Ovary (tissue), 10 donors: ENCODE measurements around the gene CHPF. TPM values are rescaled to one million over a fixed set of nuclear protein-coding genes. Genes with fewer than 3 reads are reported as not detected.

Experiments
- DNase-seq, 5 donors: peaks; one replicate each; pipeline ENCODE4 v3.0.0-alpha.2; 2019 to 2020
- H3K27ac ChIP-seq, 2 donors: fragments of 200-600 bp; one replicate each; pipeline versions ENCODE4 v1.5.1 to v1.8.0; 2019 to 2022
- H3K27me3 ChIP-seq: fragments of 200-600 bp; one replicate; pipeline ENCODE4 v1.8.0; 2022
- H3K36me3 ChIP-seq: fragments of 200-600 bp; sonication (generic); one replicate; pipeline ENCODE4 v1.5.1; 2019
- H3K4me1 ChIP-seq: one replicate; pipeline ENCODE4 v1.8.1; 2013; ENCODE audit warnings: mild to moderate bottlenecking, moderate library complexity; ENCODE audit not compliant: insufficient read depth
- H3K4me3 ChIP-seq: fragments of 200-600 bp; sonication (generic); one replicate; pipeline ENCODE4 v1.5.1; 2017
- H3K9me3 ChIP-seq, 2 donors: fragments of 200-600 bp in 1 of 2; sonication (generic) in 1 of 2; one replicate each; pipeline versions ENCODE4 v1.5.1 to v1.8.1; 2013 to 2019; ENCODE audit warnings: mild to moderate bottlenecking in 1 of 2, moderate library complexity in 1 of 2
- EP300 ChIP-seq: sonication (generic); formaldehyde crosslinking; IDR thresholded peaks from one replicate; pipeline ENCODE4 v1.6.1; 2017; ENCODE audit warnings: antibody characterized with exemption
- POLR2A ChIP-seq: fragments of 450-650 bp; IDR thresholded peaks from one replicate; pipeline ENCODE4 v1.6.1; 2017; ENCODE audit warnings: antibody characterized with exemption, mild to moderate bottlenecking, moderate library complexity
- WGBS, 3 donors: extraction: QIAGEN DNeasy Blood & Tissue Kit in 1 of 3; methylation state at CpG; one replicate each; pipeline versions ENCODE4 v1.1.5 to v1.1.7; 2013 to 2017; 5-methylcytosine and 5-hydroxymethylcytosine counted together
- intact Hi-C, 4 donors: fragments of 100-400 bp; cut with DNase I; formaldehyde crosslinking; loops; one replicate each; pipeline versions ENCODE4 v1.11.0 to v1.15.1; 2022 to 2023
- long read RNA-seq, 3 donors: library from polyadenylated mRNA in 2 of 3; unstranded in 2 of 3; transcript quantifications; one replicate each; pipeline ENCODE4 v2.0.0 and lab custom pipeline, GENCODE V29; 2021 to 2026
- polyA plus RNA-seq, 2 donors: library from polyadenylated mRNA; stranded (reverse); fragments of 200-250 nt in 1 of 2; fragments of 350-450 nt in 1 of 2; fragmentation: Illumina TruSeq in 1 of 2; extraction: RNeasy Lipid Tissue Mini Kit (QIAGEN cat#74804) in 1 of 2; gene quantifications; one replicate each; pipeline ENCODE4 v1.2.3, GENCODE V29; 2013 to 2014
- total RNA-seq, 7 donors: library from RNA; depleted of rRNA in 2 of 7; stranded (reverse); fragments of >200 nt in 2 of 7; fragmentation: NEBNext Ultra II Directional in 3 of 7; extraction: Animal tissue kit (Norgen Biotek cat#: 25700) in 3 of 7; gene quantifications; one replicate each; pipeline versions ENCODE4 v1.1.0 to v1.2.4, GENCODE V29; 2016 to 2023
- TF ChIP-seq, protein P1 (sequence below), 3 donors: fragments of 450-650 bp in 2 of 3; fragments of 200-600 bp in 1 of 3; IDR thresholded peaks; one replicate each; pipeline versions ENCODE4 v1.5.1 to v1.8.0; 2016 to 2022; ENCODE audit warnings: antibody characterized with exemption in 3 of 3, mild to moderate bottlenecking in 1 of 3
- donor health status: DM: no; HTN: no; CAD: no; lungs with moderate emphysema.
- donor health status: DM: no; HTN: no; CAD: no.
- donor health status: Bipolar disorder and iron deficiency.
- donor health status: DM: yes; HTN: yes; CAD: no.
- donor health status: DM: no; HTN: no; CAD: no.
- donor health status: DM: yes; HTN: yes; CAD: no.

CHPF gene, protein sequence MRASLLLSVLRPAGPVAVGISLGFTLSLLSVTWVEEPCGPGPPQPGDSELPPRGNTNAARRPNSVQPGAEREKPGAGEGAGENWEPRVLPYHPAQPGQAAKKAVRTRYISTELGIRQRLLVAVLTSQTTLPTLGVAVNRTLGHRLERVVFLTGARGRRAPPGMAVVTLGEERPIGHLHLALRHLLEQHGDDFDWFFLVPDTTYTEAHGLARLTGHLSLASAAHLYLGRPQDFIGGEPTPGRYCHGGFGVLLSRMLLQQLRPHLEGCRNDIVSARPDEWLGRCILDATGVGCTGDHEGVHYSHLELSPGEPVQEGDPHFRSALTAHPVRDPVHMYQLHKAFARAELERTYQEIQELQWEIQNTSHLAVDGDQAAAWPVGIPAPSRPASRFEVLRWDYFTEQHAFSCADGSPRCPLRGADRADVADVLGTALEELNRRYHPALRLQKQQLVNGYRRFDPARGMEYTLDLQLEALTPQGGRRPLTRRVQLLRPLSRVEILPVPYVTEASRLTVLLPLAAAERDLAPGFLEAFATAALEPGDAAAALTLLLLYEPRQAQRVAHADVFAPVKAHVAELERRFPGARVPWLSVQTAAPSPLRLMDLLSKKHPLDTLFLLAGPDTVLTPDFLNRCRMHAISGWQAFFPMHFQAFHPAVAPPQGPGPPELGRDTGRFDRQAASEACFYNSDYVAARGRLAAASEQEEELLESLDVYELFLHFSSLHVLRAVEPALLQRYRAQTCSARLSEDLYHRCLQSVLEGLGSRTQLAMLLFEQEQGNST
- total RNA-seq: 100 to 1,000 TPM in 6 of 7 donors, 10 to 100 TPM in 1; 89.4 to 181 (median 135) TPM
- polyA plus RNA-seq: 10 to 100 TPM in 1 of 2 donors, 1 to 10 TPM in 1; 4.0 to 76.0 TPM
- long read RNA-seq, donor 1, transcript CHPF-201 (4 exons, 3,013 nt): major isoform, 48 of 185 reads
- long read RNA-seq, donor 1, transcript CHPF-202 (2 exons, 1,079 nt): minor isoform, 5 of 185 reads
- long read RNA-seq, donor 1, partial matches to known transcripts: 65 of 185 reads
- long read RNA-seq, donor 1, other reads (novel, unspliced or antisense): 67 of 185 reads
- long read RNA-seq, donor 2, transcript CHPF-201 (4 exons, 3,013 nt): major isoform, 25 of 27 reads
- long read RNA-seq, donor 2, partial matches to known transcripts: 0 of 27 reads
- long read RNA-seq, donor 2, other reads (novel, unspliced or antisense): 0 of 27 reads
- long read RNA-seq, donor 3, transcript CHPF-202 (2 exons, 1,079 nt): minor isoform, 14 of 623 reads
- long read RNA-seq, donor 3, transcript CHPF-201 (4 exons, 3,013 nt): major isoform, 285 of 623 reads
- long read RNA-seq, donor 3, partial matches to known transcripts: 259 of 623 reads
- long read RNA-seq, donor 3, other reads (novel, unspliced or antisense): 65 of 623 reads

DNA sequence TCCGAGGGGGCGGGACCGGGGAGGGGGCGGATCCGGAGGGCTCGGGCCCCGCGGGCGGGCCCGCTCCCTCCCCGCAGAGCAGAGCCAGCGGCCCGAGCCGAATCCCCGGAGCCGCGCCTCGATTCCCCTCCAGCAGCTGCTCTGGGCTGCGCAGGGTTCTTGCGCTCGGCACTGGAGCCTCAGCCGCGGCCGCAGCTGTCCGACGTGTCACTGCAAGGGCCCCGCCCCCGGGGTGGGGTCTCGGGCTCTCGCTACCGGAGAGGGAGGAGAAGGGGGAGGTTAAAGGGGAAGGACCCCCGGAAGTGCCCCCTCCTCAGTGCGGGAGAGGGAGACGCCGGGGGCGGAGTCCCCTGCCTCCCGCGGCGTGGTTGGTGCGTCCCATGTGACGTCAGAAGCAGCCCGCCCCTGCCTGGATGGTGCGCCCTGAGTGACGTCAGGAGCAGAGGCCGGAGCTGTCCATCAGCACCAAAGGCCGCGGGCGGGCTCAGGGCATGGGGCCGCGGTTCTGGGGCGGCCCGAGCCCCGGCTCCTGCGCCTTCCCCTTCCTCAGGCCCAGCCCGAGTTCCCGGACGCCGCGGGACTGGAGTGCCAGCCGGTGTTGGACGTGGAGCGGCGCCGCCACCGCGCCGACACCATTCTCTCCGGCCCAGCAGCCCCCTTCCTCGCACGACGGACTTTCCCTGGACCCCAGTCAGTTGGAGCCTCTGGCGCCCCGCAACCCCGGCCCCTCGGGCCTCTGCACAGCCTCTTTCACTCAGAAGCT, at the start of gene CHPF, which contains the start of gene TMEM198:
CHPF (minus strand) TSS at position 214 of the 763 bp plus-strand sequence. CDS start 271 bp downstream, outside the sequence.
TMEM198 (plus strand) TSS at position 433 of the 763 bp plus-strand sequence. CDS start 700 bp downstream, outside the sequence.
- H3K9me3 ChIP-seq: no peaks in the 10 kb centered on the region
- H3K4me1 ChIP-seq: peaks cover 9% of the 10 kb centered on the region
- WGBS, 3 donors: 0 to 1% (median 0%) methylated on average over 37 to 75 of the region's 75 CpGs
- H3K27me3 ChIP-seq: no peaks in the 10 kb centered on the region
- TF ChIP-seq POLR2A: peak; percentile 74
- peak; percentile 77 for TF ChIP-seq EP300
- TF ChIP-seq, protein P1, sequence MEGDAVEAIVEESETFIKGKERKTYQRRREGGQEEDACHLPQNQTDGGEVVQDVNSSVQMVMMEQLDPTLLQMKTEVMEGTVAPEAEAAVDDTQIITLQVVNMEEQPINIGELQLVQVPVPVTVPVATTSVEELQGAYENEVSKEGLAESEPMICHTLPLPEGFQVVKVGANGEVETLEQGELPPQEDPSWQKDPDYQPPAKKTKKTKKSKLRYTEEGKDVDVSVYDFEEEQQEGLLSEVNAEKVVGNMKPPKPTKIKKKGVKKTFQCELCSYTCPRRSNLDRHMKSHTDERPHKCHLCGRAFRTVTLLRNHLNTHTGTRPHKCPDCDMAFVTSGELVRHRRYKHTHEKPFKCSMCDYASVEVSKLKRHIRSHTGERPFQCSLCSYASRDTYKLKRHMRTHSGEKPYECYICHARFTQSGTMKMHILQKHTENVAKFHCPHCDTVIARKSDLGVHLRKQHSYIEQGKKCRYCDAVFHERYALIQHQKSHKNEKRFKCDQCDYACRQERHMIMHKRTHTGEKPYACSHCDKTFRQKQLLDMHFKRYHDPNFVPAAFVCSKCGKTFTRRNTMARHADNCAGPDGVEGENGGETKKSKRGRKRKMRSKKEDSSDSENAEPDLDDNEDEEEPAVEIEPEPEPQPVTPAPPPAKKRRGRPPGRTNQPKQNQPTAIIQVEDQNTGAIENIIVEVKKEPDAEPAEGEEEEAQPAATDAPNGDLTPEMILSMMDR (IDR thresholded peaks at IDR 0.05): no peak
- peak within 1 kb of the TSS; percentile 88 to 95 for H3K27ac ChIP-seq
- intact Hi-C loops: loop anchor here (2.0 to 5.0 kb wide), 3 partner anchors 99 to 144 kb away; no protein-coding TSS in a partner anchor
- no peaks in the 10 kb centered on the region for H3K36me3 ChIP-seq
- DNase-seq: peak; percentile 99
- H3K4me3 ChIP-seq: peak within 1 kb of the TSS; percentile 82

DNA sequence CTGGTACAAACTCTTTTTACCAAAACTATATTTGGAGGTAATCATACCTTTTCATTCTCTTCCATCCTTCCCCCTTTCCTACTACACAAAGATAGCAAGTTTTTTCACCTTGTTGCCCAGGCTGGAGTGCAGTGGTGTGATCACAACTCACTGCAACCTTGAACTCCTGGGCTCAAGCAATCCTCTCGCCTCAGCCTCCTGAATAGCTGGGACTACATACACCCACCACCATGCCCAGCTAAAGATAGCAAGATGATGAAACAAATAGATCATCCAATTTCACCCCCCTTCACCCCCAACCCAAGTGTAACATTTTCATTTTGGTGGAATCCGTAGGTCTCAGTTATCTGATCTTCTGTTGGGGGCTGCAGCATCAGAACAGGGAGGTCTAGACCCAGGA, 49.5 kb upstream of the CHPF start:
- TF ChIP-seq POLR2A: no peak
- TF ChIP-seq EP300: no peak
- TF ChIP-seq, protein P1 (IDR thresholded peaks at IDR 0.05): no peak
- H3K27ac ChIP-seq: no peak overlapping the region

DNA sequence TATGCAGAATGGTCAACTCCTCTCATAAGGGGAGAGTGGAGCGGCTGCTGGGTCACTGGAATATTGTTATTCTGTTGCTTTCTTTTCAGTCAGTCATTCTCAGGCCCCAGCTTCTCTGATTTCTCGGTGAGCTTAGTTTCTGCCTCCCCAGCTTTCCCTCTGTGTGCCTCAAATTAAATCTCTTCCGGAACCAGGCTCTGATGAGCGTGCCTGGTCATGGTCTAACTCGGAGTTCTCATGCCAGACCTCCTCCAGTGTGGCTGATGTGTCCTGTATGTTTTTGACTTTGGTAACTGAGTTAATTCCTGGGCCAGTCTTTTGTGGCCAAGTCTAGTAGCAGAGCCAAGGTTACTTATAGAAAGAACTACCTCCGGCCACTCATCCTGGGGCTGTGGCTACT, 49.1 kb upstream of the CHPF start:
- 70 to 74% (median 71%) methylated on average over 6 of the region's 6 CpGs for WGBS, 3 donors

More for the DNA sequence above, 49.5 kb upstream of the CHPF start:
- no peak for DNase-seq
- Histone ChIP-seq H3K27me3 (no peaks in the 10 kb centered on the region), H3K4me3 (no peak overlapping the region), H3K4me1 (peaks cover 8% of the 10 kb centered on the region), H3K9me3 (no peaks in the 10 kb centered on the region), H3K36me3 (no peaks in the 10 kb centered on the region)
- intact Hi-C loops: no loop called here
- 70 to 86% (median 72%) methylated on average over 2 of the region's 2 CpGs for WGBS, 3 donors

More for the DNA sequence above, 49.1 kb upstream of the CHPF start:
- Histone ChIP-seq H3K9me3 (no peaks in the 10 kb centered on the region), H3K36me3 (no peaks in the 10 kb centered on the region), H3K4me1 (peaks cover 8% of the 10 kb centered on the region), H3K4me3 (no peak overlapping the region), H3K27me3 (no peaks in the 10 kb centered on the region), H3K27ac (no peak overlapping the region)
- no peak for DNase-seq
- intact Hi-C loops: no loop called here
- TF ChIP-seq EP300: no peak
- no peak for TF ChIP-seq POLR2A
- TF ChIP-seq, protein P1 (IDR thresholded peaks at IDR 0.05): no peak
